Activated T-helper 2 cell treated with anti-CD3 and anti-CD28 coated beads, Interferon-gamma antibody, Interleukin-2, Interleukin-4, amounts not matched to agents 10 μg/mL and 5 μg/mL and 100 μg/mL, durations not matched to agents 14 hours and 24 hours and 36 hours (primary cell): ENCODE data around the gene ACVR2B. TPM values are rescaled to one million over a fixed set of nuclear protein-coding genes. Genes with fewer than 3 reads are reported as not detected.

Experiments
- DNase-seq: peaks from one replicate; pipeline ENCODE4 v3.0.0; 2021; ENCODE audit warnings: low spot score
- H3K27ac Mint-ChIP-seq: one replicate; pipeline ENCODE4 v1.8.0; 2021; ENCODE audit warnings: mixed read lengths
- H3K27me3 Mint-ChIP-seq: one replicate; pipeline ENCODE4 v1.8.0; 2021; ENCODE audit warnings: low read depth, mixed read lengths
- H3K36me3 Mint-ChIP-seq: one replicate; pipeline ENCODE4 v1.8.0; 2021; ENCODE audit warnings: low read depth, mixed read lengths
- H3K4me1 Mint-ChIP-seq: one replicate; pipeline ENCODE4 v1.8.0; 2021; ENCODE audit warnings: low read depth, mixed read lengths
- H3K4me3 Mint-ChIP-seq: one replicate; pipeline ENCODE4 v1.8.0; 2021; ENCODE audit warnings: low read depth, mild to moderate bottlenecking, moderate library complexity, mixed read lengths
- H3K9me3 Mint-ChIP-seq: one replicate; pipeline ENCODE4 v1.8.0; 2021; ENCODE audit warnings: mixed read lengths
- intact Hi-C: fragments of 100-400 bp; cut with micrococcal nuclease; formaldehyde crosslinking; loops from one replicate; pipeline ENCODE4 v1.15.1; 2023
- total RNA-seq: library from RNA; stranded (reverse); gene quantifications from 2 replicates; pipeline ENCODE4 v1.2.3, GENCODE V29; 2022

The ACVR2B gene
- total RNA-seq, 1 donor from 2014 or later, result 12.0 TPM

DNA sequence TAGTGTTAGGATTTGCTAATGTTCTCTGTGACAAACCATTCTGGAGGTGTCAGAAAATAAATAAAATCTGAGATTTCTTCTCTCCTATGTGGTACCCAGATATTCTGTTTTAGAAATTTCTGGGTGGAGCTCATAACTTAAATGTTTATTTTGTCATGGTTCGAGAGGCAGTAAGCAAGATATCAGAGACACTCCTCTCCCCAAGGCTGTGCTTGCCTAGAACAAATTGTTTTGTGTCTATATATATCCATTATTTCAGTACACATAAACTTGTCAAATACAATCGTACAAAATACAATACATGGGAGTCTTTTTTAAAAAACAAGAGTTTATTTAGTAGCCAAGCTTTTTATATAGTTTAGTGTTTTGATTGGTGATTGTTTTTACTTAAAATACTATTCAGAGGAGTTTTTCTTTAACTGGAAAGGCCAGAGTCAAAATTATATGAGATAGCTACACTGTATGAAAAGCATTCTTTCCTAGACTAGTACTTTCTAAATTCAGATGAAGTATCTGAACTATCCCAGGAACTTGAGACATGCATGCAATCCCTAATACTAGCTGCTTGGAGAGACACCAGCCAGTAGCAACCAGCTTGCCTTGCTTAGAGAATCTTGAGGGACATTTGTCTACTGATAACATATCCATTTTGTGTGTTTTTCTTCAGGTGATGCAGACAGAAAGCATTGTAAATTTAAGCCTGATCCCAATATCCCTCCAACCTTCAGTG lies 47.2 kb downstream of the ACVR2B start:
- intact Hi-C loops, result no loop called here
- no peak overlapping the region for H3K4me3 Mint-ChIP-seq
- H3K9me3 Mint-ChIP-seq, result no peaks in the 10 kb centered on the region
- DNase-seq, result no peak
- H3K4me1 Mint-ChIP-seq, result peaks cover 15% of the 10 kb centered on the region
- H3K36me3 Mint-ChIP-seq, result peaks cover 45% of the 10 kb centered on the region
- H3K27ac Mint-ChIP-seq, result no peak overlapping the region
- no peaks in the 10 kb centered on the region for H3K27me3 Mint-ChIP-seq

DNA sequence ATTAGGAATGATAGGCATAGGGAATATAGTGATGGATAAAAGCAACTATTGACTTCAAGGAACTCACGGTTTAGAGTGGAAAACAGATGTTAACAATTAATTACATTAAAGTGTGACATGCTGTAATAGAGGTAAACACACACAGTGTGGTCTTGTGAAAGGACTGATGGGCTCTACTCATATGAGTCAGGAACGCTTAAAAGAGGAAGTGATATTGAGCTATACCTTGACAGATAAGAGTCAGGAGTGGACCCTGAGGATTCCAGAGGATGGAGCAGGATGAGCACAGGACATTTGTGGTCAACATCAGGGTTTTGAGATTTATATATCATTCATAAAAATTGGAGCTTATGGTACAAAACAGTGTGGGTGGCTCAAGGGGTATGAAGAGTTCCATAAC lies 53.4 kb downstream of the ACVR2B start:
- no peak overlapping the region for H3K27ac Mint-ChIP-seq
- H3K9me3 Mint-ChIP-seq, result no peaks in the 10 kb centered on the region
- H3K36me3 Mint-ChIP-seq, result peaks cover 50% of the 10 kb centered on the region
- intact Hi-C loops, result no loop called here
- H3K27me3 Mint-ChIP-seq, result no peaks in the 10 kb centered on the region
- H3K4me1 Mint-ChIP-seq, result no peaks in the 10 kb centered on the region
- no peak for DNase-seq
- H3K4me3 Mint-ChIP-seq, result no peak overlapping the region

DNA sequence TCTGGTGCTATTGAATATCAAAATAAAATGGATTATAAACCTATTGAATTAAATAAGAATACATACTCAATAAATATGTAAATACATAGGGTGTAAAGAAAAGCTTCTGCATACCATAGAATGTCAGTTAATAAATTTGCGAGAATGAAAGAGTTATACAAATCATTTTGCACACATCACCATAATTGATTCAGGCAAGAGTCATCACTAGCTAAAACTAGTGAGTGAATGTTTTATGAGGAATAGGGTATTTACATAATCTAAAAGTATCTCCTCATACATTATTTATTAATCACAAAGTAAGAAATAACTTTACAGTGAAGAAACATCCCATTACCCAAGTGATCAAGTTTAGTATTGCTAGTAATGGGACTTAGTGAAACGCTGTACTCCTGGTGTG lies 56.0 kb downstream of the ACVR2B start:
- intact Hi-C loops, result no loop called here
- Mint-ChIP-seq H3K4me3 (no peak overlapping the region), H3K9me3 (no peaks in the 10 kb centered on the region), H3K27ac (no peak overlapping the region), H3K4me1 (no peaks in the 10 kb centered on the region), H3K27me3 (no peaks in the 10 kb centered on the region), H3K36me3 (peaks cover 45% of the 10 kb centered on the region)
- DNase-seq, result no peak

DNA sequence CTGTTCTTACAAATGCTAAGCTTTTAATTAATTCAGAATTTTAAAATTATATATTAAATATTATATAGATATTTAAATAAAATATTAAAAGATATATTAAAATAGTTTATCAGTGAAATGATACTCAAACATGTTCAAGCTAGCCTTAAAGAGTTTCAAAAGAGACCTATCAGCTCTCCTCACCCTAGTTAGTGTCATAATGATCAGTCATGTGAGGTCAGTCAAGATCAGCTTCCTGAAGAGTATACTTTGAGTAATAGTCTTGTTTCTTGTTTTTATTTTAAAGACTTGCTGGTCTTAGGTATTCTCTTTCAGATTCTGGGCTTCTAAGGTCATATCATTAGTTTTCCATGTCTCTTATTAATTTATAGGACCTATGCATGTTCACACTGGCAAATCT lies 56.9 kb downstream of the ACVR2B start:
- intact Hi-C loops, result no loop called here
- no peak for DNase-seq
- Mint-ChIP-seq H3K27me3 (no peaks in the 10 kb centered on the region), H3K36me3 (peaks cover 44% of the 10 kb centered on the region), H3K9me3 (no peaks in the 10 kb centered on the region), H3K27ac (no peak overlapping the region), H3K4me3 (no peak overlapping the region), H3K4me1 (no peaks in the 10 kb centered on the region)

DNA sequence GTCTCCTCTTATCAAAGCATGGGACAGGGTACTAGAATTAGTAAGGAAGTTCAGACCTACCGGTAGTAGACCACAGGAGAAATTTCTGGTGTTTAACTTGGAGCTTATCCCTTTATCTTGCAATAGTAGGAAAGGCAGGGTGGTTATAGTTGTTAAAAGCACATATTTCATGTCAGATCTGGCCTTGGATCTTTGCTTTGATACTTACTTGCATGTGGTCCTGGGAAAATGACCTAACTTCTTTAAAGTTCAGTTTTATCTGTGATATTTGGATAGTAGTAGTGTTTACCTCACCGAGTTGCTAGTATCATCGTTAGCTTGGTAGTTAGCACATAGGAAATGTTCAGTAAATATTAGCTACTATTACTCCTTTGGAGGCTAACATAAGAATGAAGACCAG lies 57.9 kb downstream of the ACVR2B start:
- Mint-ChIP-seq H3K27ac (no peak overlapping the region), H3K9me3 (no peaks in the 10 kb centered on the region), H3K4me3 (no peak overlapping the region), H3K27me3 (no peaks in the 10 kb centered on the region), H3K36me3 (peaks cover 44% of the 10 kb centered on the region), H3K4me1 (no peaks in the 10 kb centered on the region)
- intact Hi-C loops, result no loop called here
- no peak for DNase-seq

DNA sequence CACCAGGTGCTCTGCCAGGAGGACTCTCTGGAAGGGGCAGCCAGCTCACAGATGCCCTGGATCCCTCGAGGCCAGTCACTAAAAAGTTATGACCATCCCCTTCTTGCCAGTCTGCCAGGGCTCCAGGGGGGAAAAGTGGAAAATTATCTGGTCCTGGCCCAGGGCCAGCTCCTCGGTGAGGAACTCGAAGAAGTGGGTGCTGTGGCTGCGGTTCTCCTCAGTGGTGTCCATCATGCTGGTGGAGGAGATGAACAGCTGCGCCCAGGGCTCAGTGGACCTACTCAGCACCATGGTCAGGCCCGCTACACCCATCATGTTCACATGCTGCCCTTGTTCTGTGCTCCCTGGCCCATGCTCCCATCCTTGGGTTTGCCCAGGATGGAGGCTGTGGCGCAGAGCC lies 61.7 kb downstream of the ACVR2B start:
- intact Hi-C loops, result no loop called here
- no peaks in the 10 kb centered on the region for H3K27me3 Mint-ChIP-seq
- H3K4me1 Mint-ChIP-seq, result peaks cover 16% of the 10 kb centered on the region
- DNase-seq, result no peak
- H3K36me3 Mint-ChIP-seq, result peaks cover 41% of the 10 kb centered on the region
- H3K4me3 Mint-ChIP-seq, result no peak overlapping the region
- H3K9me3 Mint-ChIP-seq, result no peaks in the 10 kb centered on the region
- H3K27ac Mint-ChIP-seq, result no peak overlapping the region

DNA sequence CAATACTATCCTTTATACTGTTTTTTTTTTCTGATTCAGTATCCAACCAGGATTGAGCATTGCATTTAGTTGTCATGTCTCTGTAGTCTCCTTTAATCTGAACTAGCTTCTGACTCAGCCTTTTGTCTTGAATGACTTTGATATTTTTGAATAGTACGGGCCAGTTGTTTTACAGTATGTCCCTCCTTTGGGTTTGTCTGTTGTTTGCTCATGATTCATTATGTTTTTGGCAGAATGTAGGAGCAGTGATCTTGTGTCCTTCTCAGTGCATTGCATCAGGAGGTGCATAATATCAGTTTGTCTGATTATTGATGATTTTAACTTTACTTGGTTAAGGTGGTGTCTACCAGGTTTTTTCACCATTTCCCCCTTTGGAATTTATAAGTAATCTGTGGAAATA lies 63.0 kb downstream of the ACVR2B start:
- Mint-ChIP-seq H3K27ac (no peak overlapping the region), H3K9me3 (no peaks in the 10 kb centered on the region), H3K27me3 (no peaks in the 10 kb centered on the region), H3K36me3 (peaks cover 38% of the 10 kb centered on the region), H3K4me1 (peaks cover 21% of the 10 kb centered on the region), H3K4me3 (no peak overlapping the region)
- intact Hi-C loops, result no loop called here
- no peak for DNase-seq

DNA sequence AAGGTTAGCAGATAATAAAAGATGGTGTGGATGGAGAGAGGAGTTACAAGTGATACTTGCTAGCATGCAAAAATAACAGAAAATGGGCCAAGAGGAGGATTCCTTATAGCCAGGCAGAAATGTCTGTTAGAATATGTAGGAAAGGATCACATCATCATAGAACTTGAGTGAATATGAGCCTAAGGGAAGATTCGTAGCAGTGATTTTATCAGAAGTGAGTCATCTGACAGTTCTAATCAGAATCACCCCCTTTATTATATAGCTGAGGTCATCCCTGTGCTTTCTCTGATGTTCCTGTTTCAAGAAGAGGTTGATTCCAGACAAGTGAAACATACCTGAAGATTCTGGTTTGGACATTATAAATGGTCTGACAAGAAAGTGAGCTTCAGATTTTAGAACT lies 65.3 kb downstream of the ACVR2B start:
- Mint-ChIP-seq H3K4me3 (no peak overlapping the region), H3K4me1 (peaks cover 21% of the 10 kb centered on the region), H3K9me3 (no peaks in the 10 kb centered on the region), H3K36me3 (peaks cover 32% of the 10 kb centered on the region), H3K27me3 (no peaks in the 10 kb centered on the region), H3K27ac (no peak overlapping the region)
- intact Hi-C loops, result no loop called here
- no peak for DNase-seq

DNA sequence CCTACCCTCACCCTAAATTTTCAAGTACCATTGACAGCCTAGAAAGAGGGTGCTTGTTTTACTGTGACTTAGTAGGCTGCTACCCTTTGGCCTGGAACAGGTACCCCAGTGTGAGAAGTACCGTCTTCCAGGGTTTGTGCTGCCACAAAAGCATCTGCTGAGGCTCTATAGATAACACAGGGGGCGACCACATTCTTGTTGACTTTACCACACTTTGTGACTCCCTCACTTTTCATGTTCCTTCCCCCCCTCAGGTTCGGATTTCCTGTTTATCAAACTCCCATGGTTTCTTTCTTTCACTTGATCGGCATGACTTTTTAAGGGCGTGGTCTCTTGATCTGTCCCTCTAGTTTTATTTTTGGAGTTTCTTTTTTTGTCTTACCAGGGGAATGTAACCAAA lies 66.0 kb downstream of the ACVR2B start:
- peak overlapping the region; percentile 17 for H3K27ac Mint-ChIP-seq
- peaks cover 21% of the 10 kb centered on the region for H3K4me1 Mint-ChIP-seq
- peak overlapping the region; percentile 2 for H3K4me3 Mint-ChIP-seq
- H3K9me3 Mint-ChIP-seq, result no peaks in the 10 kb centered on the region
- intact Hi-C loops, result loop anchor here (2.0 kb wide), 2 partner anchors 23 to 481 kb away; partner anchors contain the start of gene EXOG
- DNase-seq, result peak; percentile 19
- no peaks in the 10 kb centered on the region for H3K27me3 Mint-ChIP-seq
- H3K36me3 Mint-ChIP-seq, result peaks cover 32% of the 10 kb centered on the region

DNA sequence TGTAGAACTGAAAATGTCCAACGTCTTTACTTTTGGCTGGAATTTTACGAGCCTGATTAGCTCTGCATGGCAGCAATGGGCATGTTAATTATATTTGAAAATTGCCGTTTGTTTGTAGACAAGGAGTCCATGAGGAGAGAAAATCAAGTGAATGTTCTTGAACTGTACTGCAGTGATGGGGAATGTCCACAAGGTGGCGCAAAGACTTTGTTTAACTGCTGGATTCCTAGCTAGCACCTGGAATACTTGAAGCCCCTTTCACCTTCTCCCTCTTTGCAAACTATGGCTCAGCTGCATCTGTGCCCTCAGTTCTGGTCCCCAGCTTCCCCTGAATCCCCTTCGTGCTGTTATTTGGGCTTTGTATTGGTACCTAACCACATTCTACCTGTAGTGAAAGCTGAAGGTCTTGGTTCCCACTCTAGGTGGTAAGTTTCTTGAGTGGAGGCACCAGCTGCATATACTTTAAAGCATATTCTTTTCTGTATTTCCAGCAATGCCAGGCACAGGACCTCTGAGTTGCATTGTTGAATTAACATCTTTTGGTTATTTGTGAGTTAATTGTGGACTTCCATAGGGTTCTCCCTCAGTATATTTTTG lies 67.8 kb downstream of the ACVR2B start:
- H3K27ac Mint-ChIP-seq, result no peak overlapping the region
- H3K4me1 Mint-ChIP-seq, result peaks cover 21% of the 10 kb centered on the region
- no peak overlapping the region for H3K4me3 Mint-ChIP-seq
- intact Hi-C loops, result loop anchor here (1.0 to 2.0 kb wide), 4 partner anchors 25 to 479 kb away; partner anchors contain the start of gene EXOG
- no peaks in the 10 kb centered on the region for H3K27me3 Mint-ChIP-seq
- no peaks in the 10 kb centered on the region for H3K9me3 Mint-ChIP-seq
- DNase-seq, result peak; percentile 28
- H3K36me3 Mint-ChIP-seq, result peaks cover 38% of the 10 kb centered on the region

DNA sequence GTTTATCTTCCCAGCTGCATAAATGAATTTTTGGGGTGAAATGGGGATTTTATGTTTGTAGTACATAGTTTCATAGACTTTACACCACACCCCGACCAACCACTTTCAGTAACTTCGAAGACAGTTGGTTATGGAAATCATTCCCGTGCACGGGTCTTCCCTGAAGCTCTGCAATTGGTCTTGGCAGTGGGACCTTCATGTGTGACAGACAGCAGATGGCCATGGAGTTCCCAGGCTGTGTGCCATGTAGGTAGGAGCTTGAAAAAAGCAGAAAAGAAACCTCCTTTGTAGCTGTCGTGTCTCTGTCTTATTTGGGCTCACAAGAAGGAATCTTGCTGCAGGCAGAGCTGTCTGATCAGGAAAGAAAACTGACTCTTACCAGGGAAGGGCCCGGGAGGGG lies 68.3 kb downstream of the ACVR2B start:
- Mint-ChIP-seq H3K9me3 (no peaks in the 10 kb centered on the region), H3K27ac (no peak overlapping the region), H3K36me3 (peaks cover 38% of the 10 kb centered on the region), H3K4me1 (peaks cover 21% of the 10 kb centered on the region), H3K27me3 (no peaks in the 10 kb centered on the region), H3K4me3 (no peak overlapping the region)
- no peak for DNase-seq
- intact Hi-C loops, result no loop called here

DNA sequence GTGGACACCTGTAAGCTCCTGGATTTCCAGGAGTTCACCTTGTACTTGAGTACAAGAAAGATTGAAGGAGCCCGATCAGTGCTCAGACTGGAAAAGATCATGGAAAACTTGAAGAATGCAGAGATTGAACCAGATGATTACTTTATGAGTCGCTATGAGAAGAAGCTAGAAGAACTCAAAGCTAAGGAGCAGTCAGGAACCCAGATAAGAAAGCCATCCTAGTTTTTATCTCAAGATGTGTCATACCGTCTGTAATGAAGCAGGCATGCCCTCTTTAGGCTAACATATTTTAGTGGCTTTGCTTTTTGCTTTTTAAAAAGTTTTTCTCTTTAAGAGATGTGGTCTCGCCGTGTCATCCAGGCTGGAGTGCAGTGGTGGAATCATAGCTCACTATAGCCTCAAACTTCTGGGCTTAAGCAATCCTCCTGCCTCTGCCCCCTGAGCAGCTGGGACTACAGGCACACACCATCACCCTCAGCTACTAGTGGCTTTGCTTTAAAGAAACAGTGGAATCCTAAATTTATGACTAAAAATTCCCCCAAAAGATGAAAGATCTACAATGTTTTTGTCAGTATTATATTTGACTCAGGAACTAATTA lies 70.5 kb downstream of the ACVR2B start:
- peaks cover 30% of the 10 kb centered on the region for H3K36me3 Mint-ChIP-seq
- H3K27ac Mint-ChIP-seq, result no peak overlapping the region
- peaks cover 14% of the 10 kb centered on the region for H3K4me1 Mint-ChIP-seq
- intact Hi-C loops, result no loop called here
- no peaks in the 10 kb centered on the region for H3K27me3 Mint-ChIP-seq
- H3K4me3 Mint-ChIP-seq, result no peak overlapping the region
- no peak for DNase-seq
- H3K9me3 Mint-ChIP-seq, result no peaks in the 10 kb centered on the region

DNA sequence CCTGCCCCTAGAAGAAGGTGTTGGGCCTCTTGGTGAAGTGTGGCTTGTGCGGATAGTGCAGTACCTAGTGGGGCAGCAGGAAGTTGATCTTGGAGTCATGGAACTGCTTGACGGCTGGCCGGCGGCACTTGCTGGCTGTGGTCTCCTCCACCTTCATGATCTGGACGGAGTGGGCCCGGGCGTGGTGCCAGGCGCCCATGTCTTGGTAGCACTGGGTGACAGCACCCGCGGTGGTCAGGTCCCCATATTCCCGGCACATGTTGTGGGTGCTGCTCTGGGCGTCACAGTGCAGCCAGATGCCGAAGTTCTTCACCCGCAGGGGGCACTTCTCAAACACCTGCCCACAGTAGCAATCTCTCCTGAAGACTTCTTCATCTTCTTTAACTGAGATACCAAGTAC lies 73.1 kb downstream of the ACVR2B start:
- Mint-ChIP-seq H3K27me3 (no peaks in the 10 kb centered on the region), H3K4me1 (no peaks in the 10 kb centered on the region), H3K4me3 (no peak overlapping the region), H3K9me3 (no peaks in the 10 kb centered on the region), H3K27ac (no peak overlapping the region), H3K36me3 (peaks cover 25% of the 10 kb centered on the region)
- DNase-seq, result no peak
- intact Hi-C loops, result no loop called here
